Activated CD8-positive, alpha-beta T cell treated with anti-CD3 and anti-CD28 coated beads for 36 hours (primary cell): ENCODE data around the gene CDH2. TPM values are rescaled to one million over a fixed set of nuclear protein-coding genes. Genes with fewer than 3 reads are reported as not detected.

Experiments
- ATAC-seq: fragments of 200-7000 bp; cut with Tn5 transposase; one replicate; pipeline ENCODE4 v1.10.0; 2021; ENCODE audit warnings: mild to moderate bottlenecking, moderate library complexity
- CTCF ChIA-PET: fragments of 350-600 bp; sonication (Branson Sonifier 250); formaldehyde crosslinking; loops from one replicate; lab custom pipeline; 2021; ENCODE audit warnings: antibody characterized with exemption; lab: Charles Lee
- POLR2A ChIA-PET: fragments of 350-600 bp; sonication (Branson Sonifier 250); formaldehyde crosslinking; loops from one replicate; lab custom pipeline; 2021; ENCODE audit warnings: antibody characterized with exemption; lab: Charles Lee
- DNase-seq: peaks from one replicate; pipeline ENCODE4 v3.0.0-alpha.2; 2020
- H3K27ac Mint-ChIP-seq: one replicate; pipeline ENCODE4 v1.8.0; 2021; ENCODE audit warnings: mild to moderate bottlenecking, mixed read lengths
- H3K27me3 Mint-ChIP-seq: one replicate; pipeline ENCODE4 v1.8.0; 2021; ENCODE audit warnings: mixed read lengths
- H3K36me3 Mint-ChIP-seq: one replicate; pipeline ENCODE4 v1.8.0; 2021; ENCODE audit warnings: low read depth, mixed read lengths
- H3K4me1 Mint-ChIP-seq: one replicate; pipeline ENCODE4 v1.8.0; 2021; ENCODE audit warnings: low read depth, mixed read lengths
- H3K4me3 Mint-ChIP-seq: one replicate; pipeline ENCODE4 v1.8.0; 2021; ENCODE audit warnings: mild to moderate bottlenecking, moderate library complexity, mixed read lengths
- H3K9me3 Mint-ChIP-seq: one replicate; pipeline ENCODE4 v1.8.0; 2021; ENCODE audit warnings: mixed read lengths
- CTCF ChIP-seq: fragments of 200-600 bp; IDR thresholded peaks from one replicate; pipeline ENCODE4 v1.8.0; 2022; ENCODE audit warnings: antibody characterized with exemption, mild to moderate bottlenecking
- intact Hi-C: fragments of 100-400 bp; cut with micrococcal nuclease; formaldehyde crosslinking; loops from one replicate; pipeline ENCODE4 v1.10.0; 2022
- total RNA-seq, 2 experiments: library from RNA; stranded (reverse); gene quantifications; one replicate each; pipeline ENCODE4 v1.2.3, GENCODE V29; 2021

CDH2 gene
- total RNA-seq, 2 experiments from 2014 or later = 0.18 TPM; not detected in 1

- intact Hi-C loops = no loop called here
- ATAC-seq = no peak
- no peak for TF ChIP-seq CTCF
- Mint-ChIP-seq H3K36me3 (no peaks in the 10 kb centered on the region), H3K4me3 (no peak overlapping the region), H3K4me1 (no peaks in the 10 kb centered on the region), H3K27ac (no peak overlapping the region), H3K9me3 (peaks cover 3% of the 10 kb centered on the region), H3K27me3 (no peaks in the 10 kb centered on the region)
- ChIA-PET CTCF (interaction anchor here (1.3 kb wide), 1 partner anchor 8 kb away, joined by 4 read pairs; no protein-coding TSS in a partner anchor), POLR2A (no interaction called here)
- no peak for DNase-seq
Observed at GRCh38 chr18:28004606-28005005, 172.3 kb downstream of the CDH2 start.

GRCh38 chr18:28003451-28003850 is 173.5 kb downstream of the CDH2 start:
- intact Hi-C loops = no loop called here
- no peaks in the 10 kb centered on the region for H3K27me3 Mint-ChIP-seq
- POLR2A ChIA-PET = no interaction called here
- H3K36me3 Mint-ChIP-seq = no peaks in the 10 kb centered on the region
- H3K27ac Mint-ChIP-seq = no peak overlapping the region
- no peaks in the 10 kb centered on the region for H3K4me1 Mint-ChIP-seq
- CTCF ChIA-PET = no interaction called here
- peaks cover 8% of the 10 kb centered on the region for H3K9me3 Mint-ChIP-seq
- no peak overlapping the region for H3K4me3 Mint-ChIP-seq
- no peak for ATAC-seq
- no peak for TF ChIP-seq CTCF
- no peak for DNase-seq

- Mint-ChIP-seq H3K4me3 (no peak overlapping the region), H3K4me1 (no peaks in the 10 kb centered on the region), H3K27me3 (no peaks in the 10 kb centered on the region), H3K9me3 (peaks cover 8% of the 10 kb centered on the region), H3K27ac (no peak overlapping the region), H3K36me3 (no peaks in the 10 kb centered on the region)
- ATAC-seq (no peak), DNase-seq (no peak)
- ChIA-PET CTCF (no interaction called here), POLR2A (no interaction called here)
- TF ChIP-seq CTCF = no peak
- intact Hi-C loops = no loop called here
Observed at GRCh38 chr18:28002841-28003240, 174.1 kb downstream of the CDH2 start.

- DNase-seq (no peak), ATAC-seq (no peak)
- ChIA-PET CTCF (no interaction called here), POLR2A (no interaction called here)
- no peaks in the 10 kb centered on the region for H3K4me1 Mint-ChIP-seq
- TF ChIP-seq CTCF = no peak
- no peak overlapping the region for H3K4me3 Mint-ChIP-seq
- peaks cover 9% of the 10 kb centered on the region for H3K9me3 Mint-ChIP-seq
- no peaks in the 10 kb centered on the region for H3K36me3 Mint-ChIP-seq
- intact Hi-C loops = no loop called here
- H3K27me3 Mint-ChIP-seq = no peaks in the 10 kb centered on the region
- H3K27ac Mint-ChIP-seq = no peak overlapping the region
Observed at GRCh38 chr18:27996801-27997272, 180.1 kb downstream of the CDH2 start.

- H3K4me3 Mint-ChIP-seq = no peak overlapping the region
- H3K9me3 Mint-ChIP-seq = peaks cover 9% of the 10 kb centered on the region
- POLR2A ChIA-PET = no interaction called here
- ATAC-seq (no peak), DNase-seq (no peak)
- no peaks in the 10 kb centered on the region for H3K4me1 Mint-ChIP-seq
- TF ChIP-seq CTCF = no peak
- CTCF ChIA-PET = no interaction called here
- H3K27ac Mint-ChIP-seq = no peak overlapping the region
- no peaks in the 10 kb centered on the region for H3K36me3 Mint-ChIP-seq
- H3K27me3 Mint-ChIP-seq = no peaks in the 10 kb centered on the region
- intact Hi-C loops = no loop called here
Observed at GRCh38 chr18:27995770-27996502, 181.0 kb downstream of the CDH2 start.
